GM12878 (cell line): ENCODE data around the gene ANKRD28. TPM values are rescaled to one million over a fixed set of nuclear protein-coding genes. Genes with fewer than 3 reads are reported as not detected.

Source experiments
- BCLAF1 ChIP-seq: fragments of 450-650 bp; IDR thresholded peaks from 2 replicates; pipeline ENCODE4 v1.6.1; 2017; ENCODE audit warnings: antibody characterized with exemption, mild to moderate bottlenecking, moderate library complexity
- BHLHE40 ChIP-seq, 2 experiments: fragments of 450-650 bp in 1 of 2; IDR thresholded peaks; 2 replicates each; pipeline ENCODE4 v1.6.1; 2011 to 2017; ENCODE audit warnings: low read depth in 2 of 2, borderline replicate concordance in 1 of 2, improper control_type of control experiment in 1 of 2, low read length in 1 of 2, mild to moderate bottlenecking in 1 of 2
- CBX3 ChIP-seq: fragments of 200-600 bp; sonication (generic); IDR thresholded peaks from 2 replicates; pipeline ENCODE4 v1.6.1; 2016; ENCODE audit warnings: low read depth, borderline replicate concordance
- E4F1 ChIP-seq: fragments of 450-650 bp; IDR thresholded peaks from 2 replicates; pipeline ENCODE4 v1.6.1; 2018; ENCODE audit warnings: borderline replicate concordance, mild to moderate bottlenecking; ENCODE audit not compliant: partially characterized antibody
- FOXM1 ChIP-seq: IDR thresholded peaks from 2 replicates; pipeline ENCODE4 v1.6.1; 2012; ENCODE audit warnings: low read depth, mild to moderate bottlenecking, inconsistent platforms, low read length, moderate library complexity
- HDGF ChIP-seq: fragments of 450-650 bp; IDR thresholded peaks from 2 replicates; pipeline ENCODE4 v1.6.1; 2016; ENCODE audit warnings: antibody characterized with exemption
- LARP7 ChIP-seq: fragments of 450-650 bp; IDR thresholded peaks from 2 replicates; pipeline ENCODE4 v1.6.1; 2017; ENCODE audit warnings: mild to moderate bottlenecking
- MEF2B ChIP-seq: fragments of 450-650 bp; IDR thresholded peaks from 2 replicates; pipeline ENCODE4 v1.6.1; 2018; ENCODE audit warnings: mild to moderate bottlenecking, moderate library complexity; ENCODE audit not compliant: partially characterized antibody, poor library complexity, severe bottlenecking
- MYC ChIP-seq: IDR thresholded peaks from 2 replicates; pipeline ENCODE4 v1.6.1; 2011; ENCODE audit warnings: mild to moderate bottlenecking, low read length, moderate library complexity, inconsistent platforms; ENCODE audit not compliant: insufficient read depth, insufficient replicate concordance, insufficient read length, severe bottlenecking
- NFIC ChIP-seq: IDR thresholded peaks from 2 replicates; pipeline ENCODE4 v1.6.1; 2012; ENCODE audit warnings: low read depth, mild to moderate bottlenecking, inconsistent platforms, low read length, moderate library complexity
- NFYA ChIP-seq: IDR thresholded peaks from 2 replicates; pipeline ENCODE4 v1.6.1; 2011; ENCODE audit warnings: low read depth, mild to moderate bottlenecking, low read length, improper control_type of control experiment, borderline replicate concordance
- NR2C2 ChIP-seq: IDR thresholded peaks from 2 replicates; pipeline ENCODE4 v1.6.1; 2011; ENCODE audit warnings: borderline replicate concordance, low read depth; ENCODE audit not compliant: control insufficient read depth, insufficient read length
- NRF1 ChIP-seq: conservative IDR thresholded peaks from 2 replicates; pipeline ENCODE4 v1.6.1; 2011; ENCODE audit warnings: mild to moderate bottlenecking, low read depth, low read length, improper control_type of control experiment
- SMAD1 ChIP-seq: fragments of 450-650 bp; IDR thresholded peaks from 2 replicates; pipeline ENCODE4 v1.6.1; 2018; ENCODE audit warnings: mild to moderate bottlenecking, low read depth; ENCODE audit not compliant: partially characterized antibody
- SMAD5 ChIP-seq: IDR thresholded peaks from 2 replicates; pipeline ENCODE4 v1.6.1; 2016; ENCODE audit warnings: antibody characterized with exemption, low read depth
- SREBF1 ChIP-seq: IDR thresholded peaks from 2 replicates; pipeline ENCODE4 v1.6.1; 2012; ENCODE audit warnings: mild to moderate bottlenecking, low read length
- SRF ChIP-seq, 2 experiments: IDR thresholded peaks; 2 replicates each; pipeline ENCODE4 v1.6.1; 2011; ENCODE audit warnings: low read depth in 2 of 2, low read length in 2 of 2, mild to moderate bottlenecking in 1 of 2, moderate library complexity in 1 of 2
- TCF7 ChIP-seq: IDR thresholded peaks from 2 replicates; pipeline ENCODE4 v1.6.1; 2014; ENCODE audit warnings: antibody characterized with exemption, borderline replicate concordance
- ZBTB40 ChIP-seq: fragments of 450-650 bp; IDR thresholded peaks from 2 replicates; pipeline ENCODE4 v1.6.1; 2016; ENCODE audit warnings: mild to moderate bottlenecking, moderate library complexity, borderline replicate concordance
- polyA plus RNA-seq, 11 experiments: library from polyadenylated mRNA; depleted of rRNA in 4 of 11; unstranded in 6 of 11; stranded (reverse) in 5 of 11; fragments of >200 nt; fragmentation: Nextera tagmentation in 4 of 11; fragmentation: Illumina TruSeq in 1 of 11; extraction: Ambion mirVana in 4 of 11; extraction: Trizol in 1 of 11; gene quantifications; 1 replicate in 1 of 11; 2 replicates in 10 of 11; pipeline versions ENCODE4 v1.2.1 to v1.2.3, GENCODE V29; 2011 to 2016; ENCODE audit warnings: inconsistent platforms in 2 of 11, missing spikeins in 2 of 11, low read depth in 1 of 11
- total RNA-seq, 4 experiments: library from RNA; depleted of rRNA in 3 of 4; stranded (reverse); fragments of >200 nt in 3 of 4; fragmentation: Illumina TruSeq in 1 of 4; extraction: Trizol in 1 of 4; gene quantifications; 2 replicates each; pipeline versions ENCODE4 v1.2.1 to v1.2.3, GENCODE V29; 2013 to 2021

Gene ANKRD28
- total and polyA plus RNA-seq, 10 of the 15 experiments (the other 5 are each of a cell fraction or from before 2014, with no cell fraction given): 11.2 to 105 (median 38.3) TPM

- TF ChIP-seq ZBTB40: no peak
- TF ChIP-seq CBX3: no peak
- TF ChIP-seq MYC: no peak
- TF ChIP-seq NFIC: peak; percentile 98
- TF ChIP-seq SREBF1: no peak
- TF ChIP-seq BHLHE40 (IDR thresholded peaks at IDR 0.05; ENCODE audit: borderline replicate concordance in 1 of 2, low read depth in 2 of 2, low read length in 1 of 2): no peak
- no peak for TF ChIP-seq SMAD1
- peak; percentile 69; the same call in 1 of the 2 replicates for TF ChIP-seq TCF7
- no peak for TF ChIP-seq LARP7
- 0 out of 4 replicates have a peak, but pooled peaks of 1 of the 2 experiments have one; percentile 12 for TF ChIP-seq SRF (IDR thresholded peaks at IDR 0.05; ENCODE audit: low read depth in 2 of 2, low read length in 2 of 2)
- TF ChIP-seq NFYA: no peak
- TF ChIP-seq NRF1: no peak
- TF ChIP-seq NR2C2: no peak
- TF ChIP-seq SMAD5: no peak
- TF ChIP-seq E4F1: no peak
- no peak for TF ChIP-seq BCLAF1
- TF ChIP-seq MEF2B: peak; percentile 56
- TF ChIP-seq FOXM1: peak; percentile 94
- TF ChIP-seq HDGF: no peak
These were observed 29.1 kb downstream of the ANKRD28 start (continued) for GRCh38 chr3:15768421-15769255.
